DND-41 (cell line): Measurements from ENCODE around the gene TMTC2.
A peak's percentile ranks its signal among the peaks of the same experiment; 100 is the strongest.

Experiments
- ATAC-seq: fragments of 200-7000 bp; cut with Tn5 transposase; 3 replicates; pipeline ENCODE4 v1.9.1; 2021; ENCODE audit warnings: low read depth; ENCODE audit not compliant: insufficient read depth
- DNase-seq: peaks from one replicate; pipeline ENCODE4 v3.0.0-alpha.2; 2020
- H2AFZ ChIP-seq: 2 replicates; pipeline ENCODE4 v1.6.0; 2012; ENCODE audit warnings: low read depth, low read length
- H3K27ac ChIP-seq: 2 replicates; pipeline ENCODE4 v1.5.1; 2012; ENCODE audit warnings: low read length, inconsistent platforms
- H3K27me3 ChIP-seq: fragments of 200-600 bp; sonication (generic); 2 replicates; pipeline ENCODE4 v1.6.0; 2012; ENCODE audit warnings: low read length, mild to moderate bottlenecking, inconsistent platforms; ENCODE audit not compliant: insufficient read depth, poor library complexity
- H3K36me3 ChIP-seq: 2 replicates; pipeline ENCODE4 v1.5.1; 2012; ENCODE audit warnings: low read length, inconsistent platforms; ENCODE audit not compliant: insufficient read depth
- H3K4me1 ChIP-seq: 2 replicates; pipeline ENCODE4 v1.5.1; 2012; ENCODE audit warnings: mild to moderate bottlenecking, low read length; ENCODE audit not compliant: insufficient read depth
- H3K4me2 ChIP-seq: 2 replicates; pipeline ENCODE4 v1.6.0; 2012; ENCODE audit warnings: mild to moderate bottlenecking, moderate library complexity, low read length, inconsistent platforms; ENCODE audit not compliant: insufficient read depth
- H3K4me3 ChIP-seq, 2 experiments: fragments of 200-600 bp in 1 of 2; shearing (Covaris generic) in 1 of 2; 2 replicates each; pipeline ENCODE4 v1.5.1; 2012 to 2016; ENCODE audit warnings: inconsistent platforms in 2 of 2, low read length in 2 of 2, mild to moderate bottlenecking in 2 of 2, low read depth in 1 of 2, moderate library complexity in 1 of 2
- H3K79me2 ChIP-seq: 2 replicates; pipeline ENCODE4 v1.6.0; 2012; ENCODE audit warnings: low read length, inconsistent platforms; ENCODE audit not compliant: insufficient read depth
- H3K9ac ChIP-seq: 2 replicates; pipeline ENCODE4 v1.6.0; 2012; ENCODE audit warnings: low read depth, mild to moderate bottlenecking, inconsistent platforms, low read length, moderate library complexity
- H3K9me3 ChIP-seq: 2 replicates; pipeline ENCODE4 v1.5.1; 2012; ENCODE audit warnings: low read length, moderate library complexity, mild to moderate bottlenecking, inconsistent platforms; ENCODE audit not compliant: insufficient read depth, severe bottlenecking
- H4K20me1 ChIP-seq: 2 replicates; pipeline ENCODE4 v1.6.0; 2012; ENCODE audit warnings: low read length; ENCODE audit not compliant: insufficient read depth
- CTCF ChIP-seq: IDR thresholded peaks from 2 replicates; pipeline ENCODE4 v1.5.1; 2012; ENCODE audit warnings: borderline replicate concordance, low read length, moderate library complexity, mild to moderate bottlenecking; ENCODE audit not compliant: poor library complexity, severe bottlenecking; ENCODE audit errors: extremely low read depth
- EZH2 ChIP-seq: IDR thresholded peaks from 3 replicates; pipeline ENCODE4 v1.6.1; 2012; ENCODE audit warnings: borderline replicate concordance, low read depth, mild to moderate bottlenecking, moderate library complexity, low read length, inconsistent platforms; ENCODE audit not compliant: severe bottlenecking

TMTC2 gene

GRCh38 chr12:82685790-82686167 lies 927 bp upstream of the TMTC2 start:
- peak; percentile 36 for TF ChIP-seq CTCF
- TF ChIP-seq EZH2 = no peak
- H2AFZ ChIP-seq = no peak overlapping the region
- no peaks in the 10 kb centered on the region for H3K79me2 ChIP-seq

GRCh38 chr12:82687021-82688011 lies 610 bp downstream of the TMTC2 start:
- Histone ChIP-seq H3K9ac (no peak overlapping the region), H3K79me2 (no peaks in the 10 kb centered on the region), H3K9me3 (peaks cover 4% of the 10 kb centered on the region), H3K27me3 (no peaks in the 10 kb centered on the region), H2AFZ (no peak overlapping the region), H3K4me1 (no peaks in the 10 kb centered on the region), H3K4me2 (no peak overlapping the region), H3K4me3 (no peak overlapping the region), H3K36me3 (no peaks in the 10 kb centered on the region), H4K20me1 (no peaks in the 10 kb centered on the region), H3K27ac (no peak overlapping the region)
- DNase-seq (no peak), ATAC-seq (no peak)
- TF ChIP-seq CTCF = no peak
- no peak for TF ChIP-seq EZH2

More at GRCh38 chr12:82685790-82686167, 927 bp upstream of the TMTC2 start:
- Histone ChIP-seq H3K4me1 (no peaks in the 10 kb centered on the region), H4K20me1 (no peaks in the 10 kb centered on the region), H3K9ac (no peak overlapping the region), H3K36me3 (no peaks in the 10 kb centered on the region), H3K9me3 (peaks cover 4% of the 10 kb centered on the region), H3K27me3 (no peaks in the 10 kb centered on the region), H3K4me2 (no peak overlapping the region), H3K27ac (no peak overlapping the region), H3K4me3 (no peak overlapping the region)
- ATAC-seq = no peak
- no peak for DNase-seq

GRCh38 chr12:82688035-82688501 lies 1.4 kb downstream of the TMTC2 start:
- H2AFZ ChIP-seq = no peak overlapping the region

More at GRCh38 chr12:82688035-82688501, 1.4 kb downstream of the TMTC2 start:
- no peak for DNase-seq
- Histone ChIP-seq H3K9me3 (peaks cover 4% of the 10 kb centered on the region), H3K79me2 (no peaks in the 10 kb centered on the region), H3K27me3 (no peaks in the 10 kb centered on the region), H3K4me2 (no peak overlapping the region), H3K27ac (no peak overlapping the region), H3K9ac (no peak overlapping the region), H3K36me3 (no peaks in the 10 kb centered on the region), H4K20me1 (no peaks in the 10 kb centered on the region), H3K4me3 (no peak overlapping the region), H3K4me1 (no peaks in the 10 kb centered on the region)
- TF ChIP-seq CTCF (no peak), EZH2 (no peak)
- ATAC-seq = no peak
